NT2/D1 (cell line): ENCODE measurements around the gene DYNLT2B.

ENCODE experiments used
- SUZ12 ChIP-seq: IDR thresholded peaks from 2 replicates; pipeline ENCODE4 v1.6.1; 2011; ENCODE audit not compliant: insufficient read length, insufficient read depth; ENCODE audit errors: extremely low read depth
- YY1 ChIP-seq: IDR thresholded peaks from 2 replicates; pipeline ENCODE4 v1.6.1; 2011; ENCODE audit not compliant: insufficient read length, insufficient read depth
- ZNF274 ChIP-seq: IDR thresholded peaks from 2 replicates; pipeline ENCODE4 v1.6.1; 2011; ENCODE audit warnings: mild to moderate bottlenecking, low read depth, low read length

DNA sequence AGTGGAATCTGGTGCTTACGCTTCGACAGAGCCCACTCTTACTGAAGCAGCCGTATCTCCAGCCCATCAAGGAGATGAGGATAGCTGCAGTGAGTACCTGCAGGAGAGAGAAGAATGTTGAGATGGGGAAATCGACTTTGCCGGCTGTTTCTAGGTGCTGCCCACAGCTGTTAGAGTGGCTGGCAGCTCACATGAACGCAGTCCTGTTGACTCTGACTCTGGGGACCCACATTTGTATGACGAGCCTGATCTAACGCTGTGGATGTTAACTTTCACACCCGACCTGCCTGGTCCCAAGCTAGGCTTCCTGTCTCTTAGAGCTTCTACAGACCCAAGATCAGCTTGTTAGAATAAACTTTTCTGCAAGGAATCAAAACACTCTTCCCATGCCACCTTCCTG, 8.9 kb upstream of the DYNLT2B start:
- TF ChIP-seq ZNF274: no peak
- no peak for TF ChIP-seq YY1
- TF ChIP-seq SUZ12: no peak
